ENCODE data around the gene NEK11.

- TF ChIP-seq CTCF (IDR thresholded peaks at IDR 0.05; ENCODE audit: borderline replicate concordance, extremely low read depth, low read length, poor library complexity, severe bottlenecking) (no peak), EZH2 (IDR thresholded peaks at IDR 0.05; ENCODE audit: borderline replicate concordance, low read depth, low read length, severe bottlenecking) (no peak)
Observed at GRCh38 chr3:131009698-131010097, 17.0 kb upstream of the NEK11 start.

Measured in DND-41 (cell line).